Pancreas (tissue), 10 donors: ENCODE data around the gene NUP210. TPM values are rescaled to one million over a fixed set of nuclear protein-coding genes. Genes with fewer than 3 reads are reported as not detected.
"Not testable (repeated sequence)": the region's sequence is repeated elsewhere in the genome, so short reads cannot be mapped to it uniquely, and the experiment has no call there.

ENCODE experiments used
- ATAC-seq, 4 donors: fragments of 200-7000 bp; cut with Tn5 transposase; one replicate each; pipeline versions ENCODE4 v1.8.0 to v1.9.1; 2020; ENCODE audit warnings: mild to moderate bottlenecking in 4 of 4, moderate library complexity in 4 of 4
- DNase-seq, 6 donors: peaks; one replicate each; pipeline ENCODE4 v3.0.0-alpha.2; 2020
- FAIRE-seq: peaks from 2 replicates; lab custom pipeline; 2012; peaks lifted over from hg19 to GRCh38; lab: Jason Lieb, UNC
- H3K27ac ChIP-seq, 4 donors: fragments of 200-600 bp; sonication (generic); 1 replicate in 3 of 4; 2 replicates in 1 of 4; pipeline versions ENCODE4 v1.5.0 to v1.8.0; 2020
- H3K27me3 ChIP-seq, 4 donors: fragments of 200-600 bp; one replicate each; pipeline ENCODE4 v1.8.0; 2021
- H3K36me3 ChIP-seq, 3 donors: fragments of 200-600 bp; sonication (generic) in 1 of 3; one replicate each; pipeline versions ENCODE4 v1.5.0 to v1.8.0; 2020 to 2021
- H3K4me1 ChIP-seq, 3 donors: fragments of 200-600 bp; one replicate each; pipeline ENCODE4 v1.8.0; 2021
- H3K4me3 ChIP-seq, 4 donors: fragments of 200-600 bp; sonication (generic) in 2 of 4; one replicate each; pipeline versions ENCODE4 v1.5.0 to v1.8.0; 2020 to 2021
- H3K9me3 ChIP-seq, 4 donors: fragments of 200-600 bp; one replicate each; pipeline ENCODE4 v1.8.0; 2021
- CTCF ChIP-seq, 4 donors: fragments of 200-600 bp; sonication (generic) in 3 of 4; IDR thresholded peaks; one replicate each; pipeline versions ENCODE4 v1.5.0 to v1.8.0; 2021; ENCODE audit warnings: antibody characterized with exemption in 4 of 4
- WGBS, 2 donors: extraction: QIAGEN DNeasy Blood & Tissue Kit; methylation state at CpG; one replicate each; pipeline ENCODE4 v1.1.7; 2013; 5-methylcytosine and 5-hydroxymethylcytosine counted together
- intact Hi-C, 3 donors: fragments of 100-400 bp; cut with DNase I; formaldehyde crosslinking; loops; one replicate each; pipeline versions ENCODE4 v1.11.1 to v1.14.2; 2022
- polyA plus RNA-seq, 2 donors: library from polyadenylated mRNA; stranded (reverse); fragments of 200-250 nt; gene quantifications; one replicate each; pipeline ENCODE4 v1.2.3, GENCODE V29; 2013
- total RNA-seq, 6 donors: library from RNA; stranded (reverse); fragmentation: NEBNext Ultra II Directional in 4 of 6; extraction: Animal tissue kit (Norgen Biotek cat#: 25700) in 4 of 6; gene quantifications; one replicate each; pipeline versions ENCODE4 v1.2.1 to v1.2.4, GENCODE V29; 2021 to 2023
- donor health status: healthy with polysubstance abuse.
- donor health status: DM: no; HTN: no; CAD: no; lungs with moderate emphysema.
- donor health status: DM: no; HTN: no; CAD: no.
- donor health status: control.
- donor health status: control.
- donor health status: Bipolar disorder and iron deficiency.
- donor health status: DM: yes; HTN: yes; CAD: no.
- donor health status: DM: no; HTN: no; CAD: no.
- donor health status: DM: no; HTN: no; CAD: no.
- donor health status: DM: yes; HTN: yes; CAD: no.

Gene NUP210
- total and polyA plus RNA-seq, 8 donors = 7.6 to 12.5 (median 9.8) TPM

- ATAC-seq = no peak
- no peaks in the 10 kb centered on the region for H3K9me3 ChIP-seq
- no peaks in the 10 kb centered on the region for H3K4me1 ChIP-seq
- no peak for DNase-seq
- peaks cover 0 to 32% (median 6%) of the 10 kb centered on the region in 3 donors for H3K36me3 ChIP-seq
- intact Hi-C loops = no loop called here
- no peak overlapping the region for H3K27ac ChIP-seq
- no peaks in the 10 kb centered on the region for H3K27me3 ChIP-seq
- WGBS, 2 donors = 56 to 88% methylated on average over 3 of the region's 3 CpGs
- no peak for FAIRE-seq
- H3K4me3 ChIP-seq = no peak overlapping the region
- TF ChIP-seq CTCF (IDR thresholded peaks at IDR 0.05) = no peak
Measured at GRCh38 chr3:13385373-13385965, 34.7 kb downstream of the NUP210 start.

GRCh38 chr3:13380971-13381370 is 39.2 kb downstream of the NUP210 start:
- DNase-seq (no peak), ATAC-seq (no peak), FAIRE-seq (no peak)
- Histone ChIP-seq H3K4me1 (no peaks in the 10 kb centered on the region), H3K36me3 (peaks cover 0 to 37% (median 0%) of the 10 kb centered on the region in 3 donors), H3K27ac (no peak overlapping the region), H3K27me3 (no peaks in the 10 kb centered on the region), H3K9me3 (no peaks in the 10 kb centered on the region), H3K4me3 (no peak overlapping the region)
- TF ChIP-seq CTCF (IDR thresholded peaks at IDR 0.05) = no peak
- intact Hi-C loops = no loop called here

- peak in 3 of 4 donors; percentile 17 to 54 (median 45) for ATAC-seq
- no peaks in the 10 kb centered on the region for H3K4me1 ChIP-seq
- TF ChIP-seq CTCF (IDR thresholded peaks at IDR 0.05) = no peak
- intact Hi-C loops = no loop called here
- no peak for FAIRE-seq
- H3K27me3 ChIP-seq = no peaks in the 10 kb centered on the region
- WGBS, 2 donors = 86 to 89% methylated on average over 20 of the region's 20 CpGs
- no peaks in the 10 kb centered on the region for H3K9me3 ChIP-seq
- no peak overlapping the region for H3K4me3 ChIP-seq
- no peak overlapping the region for H3K27ac ChIP-seq
- H3K36me3 ChIP-seq = peaks cover 0 to 37% (median 0%) of the 10 kb centered on the region in 3 donors
- no peak for DNase-seq
Measured at GRCh38 chr3:13379201-13379830, 40.8 kb downstream of the NUP210 start.

- intact Hi-C loops = no loop called here
- Histone ChIP-seq H3K27ac (no peak overlapping the region), H3K27me3 (no peaks in the 10 kb centered on the region), H3K9me3 (no peaks in the 10 kb centered on the region), H3K36me3 (peaks cover 0 to 37% (median 0%) of the 10 kb centered on the region in 3 donors), H3K4me1 (no peaks in the 10 kb centered on the region), H3K4me3 (no peak overlapping the region)
- WGBS, 2 donors = 94 to 97% methylated on average over 5 of the region's 5 CpGs
- no peak for TF ChIP-seq CTCF (IDR thresholded peaks at IDR 0.05)
- peak in 1 of 4 donors; percentile 21 for ATAC-seq
- no peak for FAIRE-seq
- no peak for DNase-seq
Measured at GRCh38 chr3:13378155-13378554, 42.0 kb downstream of the NUP210 start.

GRCh38 chr3:13377741-13378140 is 42.4 kb downstream of the NUP210 start:
- H3K4me1 ChIP-seq, H3K27me3 ChIP-seq, H3K27ac ChIP-seq, DNase-seq, H3K9me3 ChIP-seq, intact Hi-C loops, ATAC-seq, H3K4me3 ChIP-seq, FAIRE-seq: not testable (repeated sequence)
- H3K36me3 ChIP-seq = peaks cover 0 to 41% (median 0%) of the 10 kb centered on the region in 3 donors
- WGBS, 2 donors = 93 to 96% methylated on average over 2 of the region's 2 CpGs
